ENCODE measurements around the gene NDUFS6.

GRCh38 chr5:1838013-1838412, 36.8 kb downstream of the NDUFS6 start:
- TF ChIP-seq CTCF (IDR thresholded peaks at IDR 0.05) (no peak), POLR2A (IDR thresholded peaks at IDR 0.05) (no peak)
